ENCODE results near the gene TNRC6B. TPM values are rescaled to one million over a fixed set of nuclear protein-coding genes. Genes with fewer than 3 reads are reported as not detected.
A peak's percentile ranks its signal among the peaks of the same experiment; 100 is the strongest.

Gene TNRC6B
- total RNA-seq, 6 experiments from 2014 or later: 13.0 to 27.1 (median 22.7) TPM

GRCh38 chr22:40320687-40321086, 143.0 kb downstream of the TNRC6B start:
- TF ChIP-seq, protein P1, sequence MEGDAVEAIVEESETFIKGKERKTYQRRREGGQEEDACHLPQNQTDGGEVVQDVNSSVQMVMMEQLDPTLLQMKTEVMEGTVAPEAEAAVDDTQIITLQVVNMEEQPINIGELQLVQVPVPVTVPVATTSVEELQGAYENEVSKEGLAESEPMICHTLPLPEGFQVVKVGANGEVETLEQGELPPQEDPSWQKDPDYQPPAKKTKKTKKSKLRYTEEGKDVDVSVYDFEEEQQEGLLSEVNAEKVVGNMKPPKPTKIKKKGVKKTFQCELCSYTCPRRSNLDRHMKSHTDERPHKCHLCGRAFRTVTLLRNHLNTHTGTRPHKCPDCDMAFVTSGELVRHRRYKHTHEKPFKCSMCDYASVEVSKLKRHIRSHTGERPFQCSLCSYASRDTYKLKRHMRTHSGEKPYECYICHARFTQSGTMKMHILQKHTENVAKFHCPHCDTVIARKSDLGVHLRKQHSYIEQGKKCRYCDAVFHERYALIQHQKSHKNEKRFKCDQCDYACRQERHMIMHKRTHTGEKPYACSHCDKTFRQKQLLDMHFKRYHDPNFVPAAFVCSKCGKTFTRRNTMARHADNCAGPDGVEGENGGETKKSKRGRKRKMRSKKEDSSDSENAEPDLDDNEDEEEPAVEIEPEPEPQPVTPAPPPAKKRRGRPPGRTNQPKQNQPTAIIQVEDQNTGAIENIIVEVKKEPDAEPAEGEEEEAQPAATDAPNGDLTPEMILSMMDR (IDR thresholded peaks at IDR 0.05): no peak
- no peak for TF ChIP-seq POLR2A (IDR thresholded peaks at IDR 0.05)
- H3K27me3 ChIP-seq: no peaks in the 10 kb centered on the region
- H3K9me3 ChIP-seq: no peaks in the 10 kb centered on the region
- no peaks in the 10 kb centered on the region for H3K4me1 ChIP-seq
- intact Hi-C loops (cut with DNase I): no loop called here
- H3K36me3 ChIP-seq: peaks cover 0 to 72% (median 35%) of the 10 kb centered on the region in 4 donors
- no peak for DNase-seq
- no peak overlapping the region for H3K27ac ChIP-seq
- H3K4me3 ChIP-seq: no peak overlapping the region
- no peak for ATAC-seq

GRCh38 chr22:40322021-40322420, 144.3 kb downstream of the TNRC6B start:
- no peaks in the 10 kb centered on the region for H3K27me3 ChIP-seq
- H3K4me1 ChIP-seq: no peaks in the 10 kb centered on the region
- no peak for ATAC-seq
- no peak for TF ChIP-seq POLR2A (IDR thresholded peaks at IDR 0.05)
- TF ChIP-seq, protein P1 (IDR thresholded peaks at IDR 0.05): no peak
- H3K9me3 ChIP-seq: no peaks in the 10 kb centered on the region
- no peak overlapping the region for H3K27ac ChIP-seq
- no peak for DNase-seq
- H3K36me3 ChIP-seq: peaks cover 0 to 59% (median 26%) of the 10 kb centered on the region in 4 donors
- no peak overlapping the region for H3K4me3 ChIP-seq
- intact Hi-C loops (cut with DNase I): no loop called here
- WGBS (ENCODE audit: insufficient coverage, low coverage, low lambda C conversion rate, missing lambda C conversion rate): 72% methylated on average over 3 of the region's 5 CpGs

- Histone ChIP-seq H3K4me1 (no peaks in the 10 kb centered on the region), H3K27me3 (no peaks in the 10 kb centered on the region), H3K9me3 (no peaks in the 10 kb centered on the region), H3K27ac (no peak overlapping the region), H3K36me3 (peaks cover 0 to 50% (median 22%) of the 10 kb centered on the region in 4 donors), H3K4me3 (no peak overlapping the region)
- DNase-seq: no peak
- intact Hi-C loops (cut with DNase I): no loop called here
- peak in 1 of 4 donors; percentile 6 for ATAC-seq
- TF ChIP-seq POLR2A (IDR thresholded peaks at IDR 0.05): no peak
- TF ChIP-seq, protein P1 (IDR thresholded peaks at IDR 0.05): no peak
- WGBS (ENCODE audit: insufficient coverage, low coverage, low lambda C conversion rate, missing lambda C conversion rate): 78% methylated on average over 5 of the region's 17 CpGs
Measured at GRCh38 chr22:40322818-40323447, 145.2 kb downstream of the TNRC6B start.

- intact Hi-C loops (cut with DNase I): no loop called here
- Histone ChIP-seq H3K4me3 (no peak overlapping the region), H3K9me3 (no peaks in the 10 kb centered on the region), H3K4me1 (no peaks in the 10 kb centered on the region), H3K36me3 (peaks cover 0 to 48% (median 22%) of the 10 kb centered on the region in 4 donors), H3K27ac (no peak overlapping the region), H3K27me3 (no peaks in the 10 kb centered on the region)
- DNase-seq: no peak
- WGBS (ENCODE audit: insufficient coverage, low coverage, low lambda C conversion rate, missing lambda C conversion rate): 73% methylated on average over 7 of the region's 8 CpGs
- no peak for TF ChIP-seq POLR2A (IDR thresholded peaks at IDR 0.05)
- TF ChIP-seq, protein P1 (IDR thresholded peaks at IDR 0.05): no peak
- ATAC-seq: no peak
Measured at GRCh38 chr22:40323681-40324171, 146.0 kb downstream of the TNRC6B start.

Data from right lobe of liver (tissue), 6 donors.